Caco-2 (cell line): ENCODE data around the gene ADD1. TPM values are rescaled to one million over a fixed set of nuclear protein-coding genes. Genes with fewer than 3 reads are reported as not detected.
"Not testable (repeated sequence)": the region's sequence is repeated elsewhere in the genome, so short reads cannot be mapped to it uniquely, and the experiment has no call there.

Experiments used
- BruUV-seq: library from RNA; stranded (reverse); fragments of 400-500 nt; replicated peaks from 2 replicates; lab custom pipeline; 2021; lab: Mats Ljungman, UMichigan
- CTCF ChIA-PET: fragments of 300-600 bp; sonication (Branson Sonifier 250); formaldehyde crosslinking; loops from one replicate; lab custom pipeline; 2022; ENCODE audit warnings: antibody characterized with exemption; lab: Charles Lee
- POLR2A ChIA-PET: fragments of 300-600 bp; sonication (Branson Sonifier 250); formaldehyde crosslinking; loops from one replicate; lab custom pipeline; 2022; ENCODE audit warnings: antibody characterized with exemption; lab: Charles Lee
- DNase-seq, 2 experiments: peaks; one replicate each; pipeline versions ENCODE4 v3.0.0 to v3.0.0-alpha.2; 2020 to 2022
- H3K27me3 ChIP-seq: replicated peaks from 2 replicates; pipeline ENCODE4 v1.6.0; 2011; ENCODE audit warnings: low read length; ENCODE audit not compliant: control insufficient read depth, insufficient read depth
- H3K36me3 ChIP-seq: 2 replicates; pipeline ENCODE4 v1.5.1; 2011; ENCODE audit warnings: low read length; ENCODE audit not compliant: control insufficient read depth, insufficient read depth
- H3K4me1 ChIP-seq: fragments of 250-450 bp; sonication (Bioruptor Pico); 2 replicates; pipeline ENCODE4 v1.5.1; 2020; ENCODE audit warnings: mild to moderate bottlenecking
- H3K4me3 ChIP-seq: 2 replicates; pipeline ENCODE4 v1.5.1; 2011; ENCODE audit warnings: low read depth, mild to moderate bottlenecking, control low read depth, low read length
- H3K9me3 ChIP-seq: fragments of 250-450 bp; sonication (Bioruptor Pico); 2 replicates; pipeline ENCODE4 v1.5.1; 2020; ENCODE audit warnings: mild to moderate bottlenecking, moderate library complexity
- H3K27ac Mint-ChIP-seq: one replicate; pipeline ENCODE4 v1.8.0; 2022; ENCODE audit warnings: mixed read lengths; ENCODE audit not compliant: unreplicated experiment
- H3K27me3 Mint-ChIP-seq: one replicate; pipeline ENCODE4 v1.8.0; 2022; ENCODE audit warnings: mixed read lengths; ENCODE audit not compliant: insufficient read depth, unreplicated experiment
- H3K36me3 Mint-ChIP-seq: one replicate; pipeline ENCODE4 v1.8.0; 2022; ENCODE audit warnings: mild to moderate bottlenecking, mixed read lengths; ENCODE audit not compliant: insufficient read depth, unreplicated experiment
- H3K4me1 Mint-ChIP-seq: one replicate; pipeline ENCODE4 v1.8.0; 2022; ENCODE audit warnings: low read depth, mixed read lengths; ENCODE audit not compliant: unreplicated experiment
- H3K4me3 Mint-ChIP-seq: one replicate; pipeline ENCODE4 v1.8.0; 2022; ENCODE audit warnings: mild to moderate bottlenecking, moderate library complexity, mixed read lengths; ENCODE audit not compliant: unreplicated experiment
- H3K9me3 Mint-ChIP-seq: one replicate; pipeline ENCODE4 v1.8.0; 2022; ENCODE audit warnings: mixed read lengths; ENCODE audit not compliant: unreplicated experiment
- intact Hi-C: fragments of 100-400 bp; cut with micrococcal nuclease; formaldehyde crosslinking; loops from one replicate; pipeline ENCODE4 v1.10.0; 2022; ENCODE audit not compliant: unreplicated experiment
- total RNA-seq: library from RNA; stranded (reverse); gene quantifications from 2 replicates; pipeline ENCODE4 v1.2.3, GENCODE V29; 2022
- TF ChIP-seq, protein P1 (sequence below), 2 experiments: fragments of 200-600 bp in 1 of 2; IDR thresholded peaks; 1 replicate in 1 of 2; 2 replicates in 1 of 2; pipeline versions ENCODE4 v1.5.1 to v1.8.0; 2011 to 2022; ENCODE audit warnings: antibody characterized with exemption in 1 of 2, control low read depth in 1 of 2, inconsistent platforms in 1 of 2, low read depth in 1 of 2, low read length in 1 of 2, mild to moderate bottlenecking in 1 of 2, moderate library complexity in 1 of 2; ENCODE audit not compliant: insufficient read depth in 1 of 2, severe bottlenecking in 1 of 2, unreplicated experiment in 1 of 2

Gene ADD1
- total RNA-seq, 1 experiment from 2014 or later: 242 TPM

DNA sequence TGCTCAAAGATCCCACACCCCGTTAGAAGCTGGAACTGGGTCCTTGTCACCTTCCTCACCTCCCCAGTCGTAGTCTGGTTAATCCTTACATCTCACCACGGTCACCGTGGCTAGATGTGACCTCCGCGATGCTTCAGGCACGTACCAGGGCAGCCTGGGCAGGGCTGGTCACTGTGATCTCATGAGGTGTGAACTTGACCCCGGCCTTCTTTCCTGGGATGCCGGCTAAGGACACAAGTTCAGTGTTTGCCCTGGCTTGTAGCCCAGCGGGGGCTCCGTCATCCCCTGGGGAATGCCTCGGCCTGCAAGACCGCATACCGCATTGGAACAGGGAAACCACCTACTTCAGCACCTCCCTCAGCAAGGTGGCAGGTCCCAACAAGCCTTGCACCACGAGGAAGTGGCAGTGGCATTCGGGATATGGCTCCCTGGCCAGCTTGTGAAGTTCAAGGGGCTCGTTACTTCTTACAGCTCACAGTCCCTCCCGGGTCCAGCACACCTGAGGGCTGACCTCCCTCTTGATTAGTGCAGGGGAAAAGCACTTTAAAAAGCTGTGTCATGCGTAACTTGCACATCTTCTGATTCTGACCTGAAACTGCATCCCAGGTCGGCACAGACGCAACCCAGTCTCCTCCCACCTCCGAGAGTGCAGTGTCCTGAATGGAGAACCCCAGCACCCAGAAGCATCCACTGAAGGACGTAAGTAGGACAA lies 93.7 kb downstream of the ADD1 start:
- no peak for DNase-seq
- Histone ChIP-seq H3K27me3 (no peaks in the 10 kb centered on the region), H3K4me1 (peaks cover 6% of the 10 kb centered on the region), H3K36me3 (peaks cover 2% of the 10 kb centered on the region; the same call in 1 of the 2 replicates), H3K4me3 (no peak overlapping the region), H3K9me3 (no peaks in the 10 kb centered on the region)
- BruUV-seq: no TSS peak
- CTCF ChIA-PET: no interaction called here
- H3K36me3 Mint-ChIP-seq: peaks cover 79% of the 10 kb centered on the region
- H3K4me1 Mint-ChIP-seq: no peaks in the 10 kb centered on the region
- H3K27me3 Mint-ChIP-seq: no peaks in the 10 kb centered on the region
- intact Hi-C loops: no loop called here
- H3K27ac Mint-ChIP-seq: no peak overlapping the region
- H3K4me3 Mint-ChIP-seq: no peak overlapping the region
- TF ChIP-seq, protein P1, sequence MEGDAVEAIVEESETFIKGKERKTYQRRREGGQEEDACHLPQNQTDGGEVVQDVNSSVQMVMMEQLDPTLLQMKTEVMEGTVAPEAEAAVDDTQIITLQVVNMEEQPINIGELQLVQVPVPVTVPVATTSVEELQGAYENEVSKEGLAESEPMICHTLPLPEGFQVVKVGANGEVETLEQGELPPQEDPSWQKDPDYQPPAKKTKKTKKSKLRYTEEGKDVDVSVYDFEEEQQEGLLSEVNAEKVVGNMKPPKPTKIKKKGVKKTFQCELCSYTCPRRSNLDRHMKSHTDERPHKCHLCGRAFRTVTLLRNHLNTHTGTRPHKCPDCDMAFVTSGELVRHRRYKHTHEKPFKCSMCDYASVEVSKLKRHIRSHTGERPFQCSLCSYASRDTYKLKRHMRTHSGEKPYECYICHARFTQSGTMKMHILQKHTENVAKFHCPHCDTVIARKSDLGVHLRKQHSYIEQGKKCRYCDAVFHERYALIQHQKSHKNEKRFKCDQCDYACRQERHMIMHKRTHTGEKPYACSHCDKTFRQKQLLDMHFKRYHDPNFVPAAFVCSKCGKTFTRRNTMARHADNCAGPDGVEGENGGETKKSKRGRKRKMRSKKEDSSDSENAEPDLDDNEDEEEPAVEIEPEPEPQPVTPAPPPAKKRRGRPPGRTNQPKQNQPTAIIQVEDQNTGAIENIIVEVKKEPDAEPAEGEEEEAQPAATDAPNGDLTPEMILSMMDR (IDR thresholded peaks at IDR 0.05; ENCODE audit: insufficient read depth in 1 of 2, low read depth in 1 of 2, low read length in 1 of 2, severe bottlenecking in 1 of 2, unreplicated experiment in 1 of 2): no peak
- H3K9me3 Mint-ChIP-seq: no peaks in the 10 kb centered on the region
- POLR2A ChIA-PET: no interaction called here

DNA sequence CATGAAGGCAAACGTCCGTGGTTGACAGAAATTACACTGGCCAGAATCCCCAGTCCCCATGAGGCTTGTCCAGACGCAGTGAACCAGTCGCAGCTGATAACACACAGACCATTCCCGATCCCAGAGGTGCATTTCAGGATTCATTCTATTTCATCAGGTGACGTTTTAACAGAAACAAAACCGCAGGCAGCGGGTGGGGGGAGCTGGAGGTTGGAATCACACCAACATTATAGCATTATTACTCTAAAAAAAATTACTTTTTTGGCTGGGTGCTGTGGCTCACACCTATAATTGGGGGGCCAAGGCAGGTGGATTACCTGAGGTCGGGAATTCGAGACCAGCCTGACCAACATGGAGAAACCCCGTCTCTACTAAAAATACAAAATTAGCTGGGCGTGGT lies 94.3 kb downstream of the ADD1 start:
- no peaks in the 10 kb centered on the region for H3K27me3 ChIP-seq
- CTCF ChIA-PET: no interaction called here
- H3K4me1 Mint-ChIP-seq: no peaks in the 10 kb centered on the region
- peaks cover 79% of the 10 kb centered on the region for H3K36me3 Mint-ChIP-seq
- no peaks in the 10 kb centered on the region for H3K9me3 Mint-ChIP-seq
- BruUV-seq: no TSS peak
- DNase-seq: no peak
- H3K9me3 ChIP-seq: no peaks in the 10 kb centered on the region
- H3K4me3 Mint-ChIP-seq: no peak overlapping the region
- H3K4me1 ChIP-seq: peaks cover 6% of the 10 kb centered on the region
- no peak overlapping the region for H3K4me3 ChIP-seq
- TF ChIP-seq, protein P1 (IDR thresholded peaks at IDR 0.05; ENCODE audit: insufficient read depth in 1 of 2, low read depth in 1 of 2, low read length in 1 of 2, severe bottlenecking in 1 of 2, unreplicated experiment in 1 of 2): no peak
- peaks cover 2% of the 10 kb centered on the region; the same call in 1 of the 2 replicates for H3K36me3 ChIP-seq
- intact Hi-C loops: no loop called here
- H3K27ac Mint-ChIP-seq: no peak overlapping the region
- POLR2A ChIA-PET: no interaction called here
- H3K27me3 Mint-ChIP-seq: no peaks in the 10 kb centered on the region

DNA sequence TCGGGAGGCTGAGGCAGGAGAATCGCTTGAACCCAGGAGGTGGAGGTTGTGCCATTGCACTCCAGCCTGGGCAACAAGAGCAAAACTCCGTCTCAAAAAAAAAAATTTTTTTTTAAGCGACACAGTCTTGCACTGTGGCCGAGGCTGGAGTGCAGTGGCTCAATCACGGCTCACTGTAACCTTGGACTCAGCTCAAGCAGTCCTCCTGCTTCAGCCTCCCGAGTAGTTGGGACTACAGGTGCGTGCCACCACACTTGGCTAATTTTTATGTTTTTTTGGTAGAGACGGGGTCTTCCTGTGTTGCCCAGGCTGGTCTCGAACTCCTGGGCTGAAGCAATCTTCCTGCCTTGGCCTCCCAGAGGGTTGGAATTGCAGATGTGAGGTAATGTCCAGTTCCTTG lies 94.8 kb downstream of the ADD1 start:
- H3K27ac Mint-ChIP-seq, CTCF ChIA-PET, H3K4me3 ChIP-seq, intact Hi-C loops, H3K9me3 ChIP-seq, H3K4me3 Mint-ChIP-seq, POLR2A ChIA-PET, H3K4me1 ChIP-seq, H3K4me1 Mint-ChIP-seq, H3K36me3 ChIP-seq, H3K9me3 Mint-ChIP-seq, BruUV-seq, DNase-seq, H3K27me3 Mint-ChIP-seq, H3K27me3 ChIP-seq: not testable (repeated sequence)
- peaks cover 79% of the 10 kb centered on the region for H3K36me3 Mint-ChIP-seq
